Progenitor cell of endocrine pancreas (in vitro differentiated cells): ENCODE results near the gene TEX55. TPM values are rescaled to one million over a fixed set of nuclear protein-coding genes. Genes with fewer than 3 reads are reported as not detected.
"Not testable (repeated sequence)": the region's sequence is repeated elsewhere in the genome, so short reads cannot be mapped to it uniquely, and the experiment has no call there.

Experiments used
- DNase-seq: peaks from one replicate; pipeline ENCODE4 v3.0.0; 2021; ENCODE audit warnings: low spot score; ENCODE audit not compliant: unreplicated experiment
- H3K27ac Mint-ChIP-seq: 2 replicates; pipeline ENCODE4 v1.8.0; 2021; ENCODE audit warnings: mild to moderate bottlenecking, moderate library complexity, mixed read lengths
- H3K27me3 Mint-ChIP-seq: 2 replicates; pipeline ENCODE4 v1.8.0; 2021; ENCODE audit warnings: mixed read lengths
- H3K36me3 Mint-ChIP-seq: 2 replicates; pipeline ENCODE4 v1.8.0; 2022; ENCODE audit warnings: mixed read lengths; ENCODE audit not compliant: insufficient read depth
- H3K4me1 Mint-ChIP-seq: 2 replicates; pipeline ENCODE4 v1.8.0; 2021; ENCODE audit warnings: low read depth, mixed read lengths
- H3K4me3 Mint-ChIP-seq: 2 replicates; pipeline ENCODE4 v1.8.0; 2021; ENCODE audit warnings: low read depth, mild to moderate bottlenecking, moderate library complexity, mixed read lengths
- H3K9me3 Mint-ChIP-seq: 2 replicates; pipeline ENCODE4 v1.8.0; 2021; ENCODE audit warnings: low read depth, mixed read lengths
- CTCF ChIP-seq: fragments of 200-600 bp; sonication (generic); IDR thresholded peaks from one replicate; pipeline ENCODE4 v1.5.0; 2021; ENCODE audit warnings: antibody characterized with exemption, mild to moderate bottlenecking; ENCODE audit not compliant: unreplicated experiment
- total RNA-seq: library from RNA; stranded (reverse); gene quantifications from 2 replicates; pipeline ENCODE4 v1.2.1, GENCODE V29; 2021

TEX55 gene
- total RNA-seq, 1 donor from 2014 or later = not detected

DNA sequence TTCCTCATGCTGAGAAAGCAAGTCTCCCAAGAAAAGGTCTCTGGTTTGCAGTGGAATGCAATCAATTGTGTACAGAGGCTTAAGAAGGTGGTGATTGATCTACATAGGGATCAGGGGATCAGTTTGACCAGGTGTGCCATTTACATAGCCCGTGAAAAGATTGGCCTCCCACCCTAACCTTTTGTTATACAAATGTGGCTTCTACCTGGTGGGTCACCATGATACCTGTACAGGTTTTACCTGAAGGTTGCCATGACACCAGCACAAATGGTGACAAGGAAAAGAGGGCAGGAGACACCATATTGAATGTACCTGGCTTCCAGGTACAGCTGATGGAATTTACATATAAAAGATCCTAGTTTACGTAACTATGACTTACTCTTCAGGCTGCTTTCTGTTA, 25.5 kb upstream of the TEX55 start:
- peaks cover 1% of the 10 kb centered on the region for H3K4me1 Mint-ChIP-seq
- peaks cover 11% of the 10 kb centered on the region for H3K36me3 Mint-ChIP-seq
- no peak for TF ChIP-seq CTCF
- H3K27ac Mint-ChIP-seq = peak overlapping the region; percentile 7
- no peak overlapping the region for H3K4me3 Mint-ChIP-seq
- H3K27me3 Mint-ChIP-seq = no peaks in the 10 kb centered on the region
- peaks cover 30% of the 10 kb centered on the region for H3K9me3 Mint-ChIP-seq
- DNase-seq = no peak

GRCh38 chr3:119122350-119122749, 23.6 kb upstream of the TEX55 start:
- Mint-ChIP-seq H3K4me3 (no peak overlapping the region), H3K27me3 (no peaks in the 10 kb centered on the region), H3K4me1 (peaks cover 1% of the 10 kb centered on the region), H3K27ac (no peak overlapping the region), H3K36me3 (peaks cover 8% of the 10 kb centered on the region), H3K9me3 (peaks cover 27% of the 10 kb centered on the region)
- no peak for TF ChIP-seq CTCF
- DNase-seq = no peak

GRCh38 chr3:119125342-119125741, 20.6 kb upstream of the TEX55 start:
- H3K36me3 Mint-ChIP-seq = no peaks in the 10 kb centered on the region

GRCh38 chr3:119125742-119126504, 20.0 kb upstream of the TEX55 start:
- H3K27me3 Mint-ChIP-seq = no peaks in the 10 kb centered on the region
- no peak overlapping the region for H3K4me3 Mint-ChIP-seq
- H3K27ac Mint-ChIP-seq = no peak overlapping the region
- H3K9me3 Mint-ChIP-seq = peaks cover 10% of the 10 kb centered on the region
- no peak for DNase-seq
- H3K4me1 Mint-ChIP-seq = peaks cover 2% of the 10 kb centered on the region
- no peaks in the 10 kb centered on the region for H3K36me3 Mint-ChIP-seq
- no peak for TF ChIP-seq CTCF

More at GRCh38 chr3:119125342-119125741, 20.6 kb upstream of the TEX55 start:
- Mint-ChIP-seq H3K4me1 (peaks cover 1% of the 10 kb centered on the region), H3K27me3 (no peaks in the 10 kb centered on the region), H3K9me3 (peaks cover 11% of the 10 kb centered on the region), H3K4me3 (no peak overlapping the region), H3K27ac (no peak overlapping the region)
- no peak for TF ChIP-seq CTCF
- DNase-seq = no peak

- H3K27me3 Mint-ChIP-seq, H3K4me3 Mint-ChIP-seq, H3K27ac Mint-ChIP-seq, H3K4me1 Mint-ChIP-seq, DNase-seq, H3K36me3 Mint-ChIP-seq: not testable (repeated sequence)
- peaks cover 14% of the 10 kb centered on the region for H3K9me3 Mint-ChIP-seq
Observed at GRCh38 chr3:119130291-119130690, 15.7 kb upstream of the TEX55 start.

DNA sequence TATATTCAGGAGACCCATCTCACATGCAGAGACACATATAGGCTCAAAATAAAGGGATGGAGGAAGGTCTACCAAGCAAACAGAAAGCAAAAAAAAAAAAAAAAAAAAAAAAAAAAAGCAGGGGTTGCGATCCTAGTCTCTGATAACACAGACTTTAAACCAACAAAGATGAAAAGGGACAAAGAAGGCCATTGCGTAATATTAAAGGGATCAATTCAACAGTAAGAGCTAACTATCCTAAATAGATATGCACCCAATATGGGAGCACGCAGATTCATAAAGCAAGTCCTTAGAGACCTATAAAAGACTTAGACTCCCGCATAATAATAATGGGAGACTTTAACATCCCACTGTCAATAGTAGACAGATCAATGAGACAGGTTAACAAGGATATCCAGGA, 13.7 kb upstream of the TEX55 start:
- not testable (repeated sequence) for H3K27ac Mint-ChIP-seq, H3K27me3 Mint-ChIP-seq, H3K36me3 Mint-ChIP-seq, DNase-seq, H3K4me3 Mint-ChIP-seq, H3K4me1 Mint-ChIP-seq
- H3K9me3 Mint-ChIP-seq = peaks cover 15% of the 10 kb centered on the region

- not testable (repeated sequence) for H3K4me1 Mint-ChIP-seq, DNase-seq, H3K4me3 Mint-ChIP-seq, H3K27ac Mint-ChIP-seq, H3K36me3 Mint-ChIP-seq, H3K27me3 Mint-ChIP-seq
- peaks cover 17% of the 10 kb centered on the region for H3K9me3 Mint-ChIP-seq
Observed at GRCh38 chr3:119139360-119139759, 6.6 kb upstream of the TEX55 start.
